NCI-H146 (cell line): ENCODE data around the gene RILPL1.
"Not testable (repeated sequence)": the region's sequence is repeated elsewhere in the genome, so short reads cannot be mapped to it uniquely, and the experiment has no call there.

Experiments used
- DNase-seq: peaks from one replicate; lab custom pipeline; 2025; lab: John Stamatoyannopoulos, UW

The RILPL1 gene

GRCh38 chr12:123533672-123534643 lies at the start of gene RILPL1:
Gene RILPL1, minus strand, starts transcription at chr12:123533719. Its CDS starts 237 bp downstream, at chr12:123533482.
- DNase-seq: peak; percentile 45

GRCh38 chr12:123580772-123581171 lies 47.3 kb upstream of the RILPL1 start:
- no peak for DNase-seq

GRCh38 chr12:123578829-123579228 lies 45.3 kb upstream of the RILPL1 start:
- DNase-seq: not testable (repeated sequence)

GRCh38 chr12:123578243-123578642 lies 44.7 kb upstream of the RILPL1 start:
- DNase-seq: no peak

- DNase-seq: no peak
Observed at GRCh38 chr12:123576611-123577010, 43.1 kb upstream of the RILPL1 start.

GRCh38 chr12:123573870-123574269 lies 40.4 kb upstream of the RILPL1 start:
- peak; percentile 15 for DNase-seq

GRCh38 chr12:123572391-123572790 lies 38.9 kb upstream of the RILPL1 start:
- DNase-seq: no peak

GRCh38 chr12:123571343-123571813 lies 37.9 kb upstream of the RILPL1 start:
- DNase-seq: peak; percentile 18

GRCh38 chr12:123559468-123559867 lies 25.9 kb upstream of the RILPL1 start:
- DNase-seq: no peak

- DNase-seq: not testable (repeated sequence)
Observed at GRCh38 chr12:123558487-123558886, 25.0 kb upstream of the RILPL1 start.

- not testable (repeated sequence) for DNase-seq
Observed at GRCh38 chr12:123554843-123555242, 21.3 kb upstream of the RILPL1 start.

- DNase-seq: not testable (repeated sequence)
Observed at GRCh38 chr12:123554136-123554535, 20.6 kb upstream of the RILPL1 start.

- DNase-seq: no peak
Observed at GRCh38 chr12:123550700-123551099, 17.2 kb upstream of the RILPL1 start.

GRCh38 chr12:123548107-123548506 lies 14.6 kb upstream of the RILPL1 start:
- DNase-seq: no peak

GRCh38 chr12:123546281-123546680 lies 12.8 kb upstream of the RILPL1 start:
- no peak for DNase-seq

- no peak for DNase-seq
Observed at GRCh38 chr12:123543541-123543940, 10.0 kb upstream of the RILPL1 start.

- no peak for DNase-seq
Observed at GRCh38 chr12:123540899-123541662, 7.6 kb upstream of the RILPL1 start.

GRCh38 chr12:123535952-123536351 lies 2.4 kb upstream of the RILPL1 start:
- not testable (repeated sequence) for DNase-seq

GRCh38 chr12:123532808-123533649 lies 490 bp downstream of the RILPL1 start:
- DNase-seq: peak; percentile 34

- no peak for DNase-seq
Observed at GRCh38 chr12:123532019-123532418, 1.5 kb downstream of the RILPL1 start.

- DNase-seq: no peak
Observed at GRCh38 chr12:123531091-123531490, 2.4 kb downstream of the RILPL1 start.

- DNase-seq: no peak
Observed at GRCh38 chr12:123530668-123531067, 2.9 kb downstream of the RILPL1 start.
